T-helper 2 cell (primary cell): ENCODE results near the gene CCDC71.

Experiments
- DNase-seq, 5 experiments: peaks; one replicate each; pipeline versions ENCODE4 v3.0.0 to v3.0.0-alpha.2; 2012 to 2022

Gene CCDC71

GRCh38 chr3:49166752-49167556 is 823 bp upstream of the CCDC71 start:
- no peak for DNase-seq

GRCh38 chr3:49164983-49165720 is 979 bp downstream of the CCDC71 start:
- no peak for DNase-seq

DNA sequence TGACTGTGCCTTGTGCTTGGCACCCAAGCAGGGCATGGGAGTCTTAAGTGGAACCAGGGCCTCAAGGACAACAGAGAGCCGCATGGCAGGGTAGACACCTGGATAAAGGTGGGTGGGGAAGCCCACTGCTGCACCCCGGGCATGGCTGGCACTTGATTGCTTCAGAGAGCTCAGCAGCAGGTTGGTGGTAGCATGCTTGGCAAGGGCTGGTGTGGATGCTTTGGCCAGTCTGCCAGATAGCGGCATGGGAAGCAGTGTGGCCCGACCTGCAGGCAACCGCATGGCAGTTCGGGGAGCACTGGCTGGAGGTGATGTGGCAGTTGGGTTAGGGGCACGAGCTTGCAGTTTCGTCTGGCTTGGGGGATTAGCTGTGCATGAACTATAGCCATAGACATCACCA is 2.5 kb downstream of the CCDC71 start:
- DNase-seq = no peak

DNA sequence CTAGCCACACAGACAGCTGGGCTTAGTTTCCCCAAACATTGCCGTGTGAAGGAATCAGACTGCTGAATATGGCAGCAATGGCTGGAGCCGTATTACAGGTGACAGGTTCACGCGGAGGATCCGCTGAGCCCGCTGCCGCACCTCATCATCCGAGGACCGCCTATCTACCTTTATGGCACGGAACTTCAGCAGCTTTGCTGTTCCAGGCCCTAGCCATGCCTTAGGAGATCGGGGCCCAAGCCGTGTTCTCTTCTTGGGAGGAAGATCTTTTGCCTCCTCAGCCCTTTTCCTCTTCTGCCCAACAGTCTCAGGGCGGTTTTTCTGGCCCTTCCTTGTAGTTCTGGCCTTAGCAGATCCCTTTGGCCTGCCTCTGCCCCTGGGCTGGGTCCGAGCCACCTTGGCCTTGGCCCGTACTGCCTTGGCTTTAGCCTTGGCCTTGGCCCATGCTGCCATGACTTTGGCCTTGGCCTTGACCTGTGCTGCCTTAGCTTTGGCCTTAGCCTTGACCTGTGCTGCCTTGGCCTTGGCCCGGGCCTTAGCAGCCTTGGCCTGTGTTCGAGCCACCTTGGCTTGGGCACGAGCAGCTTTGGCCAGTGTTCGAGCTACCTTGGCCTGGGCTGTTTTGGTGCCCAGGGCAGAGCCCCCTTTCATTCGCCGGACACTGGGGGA is 3.2 kb downstream of the CCDC71 start:
- DNase-seq = no peak

DNA sequence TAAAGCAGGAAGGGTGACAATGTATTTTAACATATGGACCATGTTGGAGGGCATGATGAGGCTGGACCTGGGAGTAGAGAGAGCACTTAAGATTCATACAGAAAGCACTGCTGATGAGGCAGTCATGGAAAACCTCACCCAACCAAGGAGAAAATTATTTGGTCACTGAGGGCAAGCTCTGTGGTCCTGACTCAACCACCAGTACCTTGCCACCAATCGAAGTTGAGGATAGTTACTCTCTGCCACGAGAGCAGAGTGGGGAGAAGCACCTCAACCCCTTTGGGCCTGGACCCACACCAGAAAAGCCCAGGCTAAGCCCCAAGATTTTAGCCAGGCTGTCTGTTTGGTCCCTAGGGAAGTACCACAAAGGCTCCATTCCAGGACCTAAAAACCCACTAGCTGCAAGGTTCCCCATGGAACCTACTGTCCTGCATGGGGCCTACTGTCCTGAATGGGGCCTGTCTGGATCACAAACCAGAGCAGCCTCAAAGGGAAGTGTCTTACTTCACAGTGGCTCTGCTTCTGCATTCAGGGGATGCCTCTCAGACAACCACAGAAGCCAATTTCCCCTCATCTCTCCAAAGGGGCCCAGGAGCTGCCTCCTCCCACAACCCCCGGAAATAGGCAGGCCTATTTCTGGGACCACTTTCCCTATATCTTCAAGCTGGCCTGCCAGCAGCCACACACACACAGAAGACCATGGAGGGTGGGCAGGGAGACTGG is 4.2 kb downstream of the CCDC71 start:
- DNase-seq = no peak

DNA sequence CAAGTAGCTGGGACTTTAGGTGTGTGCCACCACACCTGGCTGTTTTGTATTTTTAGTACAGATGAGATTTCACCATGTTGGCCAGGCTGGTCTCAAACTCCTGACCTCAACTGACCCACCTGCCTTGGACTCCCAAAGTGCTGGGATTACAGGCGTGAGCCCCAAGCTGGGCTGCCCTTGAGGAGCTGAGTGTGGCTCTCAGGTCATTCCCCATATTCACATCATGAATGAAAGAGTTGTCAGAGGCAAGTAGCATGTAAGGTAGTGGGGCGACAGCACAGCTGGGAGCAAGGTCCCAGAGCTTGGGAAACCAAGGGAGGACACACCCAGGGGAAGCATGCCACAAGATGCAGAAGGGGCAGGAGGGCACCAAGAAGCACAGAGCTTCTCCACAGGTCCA is 4.9 kb downstream of the CCDC71 start:
- DNase-seq = no peak

GRCh38 chr3:49158792-49159191 is 7.3 kb downstream of the CCDC71 start:
- no peak for DNase-seq

GRCh38 chr3:49158103-49158709 is 7.9 kb downstream of the CCDC71 start:
- DNase-seq = peak in 4 of 5 experiments; percentile 28 to 68 (median 48)

DNA sequence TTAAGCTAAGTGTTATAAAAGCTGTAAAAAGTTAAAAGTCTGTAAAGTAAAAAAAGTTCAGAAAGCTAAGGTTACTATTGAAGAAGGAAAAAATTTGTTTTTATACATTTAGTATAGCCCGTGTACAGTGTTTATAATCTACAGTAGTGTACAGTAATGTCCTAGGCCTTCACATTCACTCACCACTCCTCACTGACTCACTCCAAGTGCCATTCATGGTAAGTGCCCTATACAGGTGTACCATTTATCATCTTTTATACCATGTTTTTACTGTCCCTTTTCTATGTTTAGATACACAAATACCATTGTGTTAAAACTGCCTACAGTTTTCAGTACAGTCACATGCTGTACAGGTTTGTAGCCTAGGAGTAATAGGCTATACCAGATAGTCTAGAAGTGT is 8.8 kb downstream of the CCDC71 start:
- no peak for DNase-seq

GRCh38 chr3:49153349-49153912 is 12.7 kb downstream of the CCDC71 start:
- no peak for DNase-seq

- DNase-seq = no peak
Measured at GRCh38 chr3:49151610-49152009, 14.5 kb downstream of the CCDC71 start.

GRCh38 chr3:49148159-49148558 is 18.0 kb downstream of the CCDC71 start:
- DNase-seq = no peak

GRCh38 chr3:49140080-49140479 is 26.1 kb downstream of the CCDC71 start:
- DNase-seq = no peak

DNA sequence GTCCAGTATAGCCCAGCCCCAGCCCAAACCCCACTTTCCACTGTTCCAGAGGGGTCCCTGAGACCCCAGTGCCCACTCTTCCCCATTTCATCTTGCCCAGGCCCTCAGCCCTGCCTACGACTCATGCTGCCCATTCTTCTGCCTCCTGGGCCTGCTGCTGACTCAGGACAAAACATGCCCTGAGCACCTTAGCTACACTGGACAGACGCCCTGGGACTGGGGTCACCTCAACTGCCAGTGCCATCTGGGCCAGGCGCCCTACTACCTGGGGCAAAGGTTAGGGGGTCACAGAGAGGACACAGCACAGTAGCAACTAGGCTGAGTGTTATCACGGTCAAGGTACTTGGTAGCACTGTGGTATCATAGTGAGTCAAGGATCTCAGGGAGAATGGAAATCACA is 30.6 kb downstream of the CCDC71 start:
- DNase-seq = no peak

- no peak for DNase-seq
Measured at GRCh38 chr3:49134471-49135265, 31.5 kb downstream of the CCDC71 start.

GRCh38 chr3:49133226-49133951 is 32.7 kb downstream of the CCDC71 start:
- no peak for DNase-seq

- no peak for DNase-seq
Measured at GRCh38 chr3:49132437-49133225, 33.5 kb downstream of the CCDC71 start, which contains the start of gene LAMB2. Gene LAMB2, minus strand, starts transcription at chr3:49133050. Its CDS starts 183 bp downstream, at chr3:49132867.

GRCh38 chr3:49132073-49132436 is 34.1 kb downstream of the CCDC71 start:
- DNase-seq = no peak

DNA sequence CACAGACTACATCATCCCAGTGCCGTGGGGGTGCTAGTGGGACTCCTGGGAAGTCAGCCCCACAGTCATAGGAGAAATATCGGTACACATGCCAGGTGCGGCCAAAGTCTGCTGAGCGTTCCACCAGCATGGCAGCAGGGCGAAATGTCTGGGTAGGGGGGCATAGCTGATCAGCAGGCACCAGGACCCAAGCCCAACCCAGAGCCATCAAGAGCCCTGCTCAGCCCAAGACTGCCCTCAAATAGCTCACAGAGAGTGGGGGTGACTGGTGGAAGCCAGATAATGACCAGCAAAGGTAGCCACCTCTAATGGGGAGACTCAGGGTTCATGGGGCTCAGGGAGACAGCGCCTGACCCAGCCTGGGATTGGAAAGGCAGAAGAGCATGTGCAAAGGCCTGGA is 34.6 kb downstream of the CCDC71 start:
- no peak for DNase-seq

GRCh38 chr3:49131040-49131439 is 35.1 kb downstream of the CCDC71 start:
- DNase-seq = no peak
